Measurements from ENCODE around the gene PERM1.

The PERM1 gene

DNA sequence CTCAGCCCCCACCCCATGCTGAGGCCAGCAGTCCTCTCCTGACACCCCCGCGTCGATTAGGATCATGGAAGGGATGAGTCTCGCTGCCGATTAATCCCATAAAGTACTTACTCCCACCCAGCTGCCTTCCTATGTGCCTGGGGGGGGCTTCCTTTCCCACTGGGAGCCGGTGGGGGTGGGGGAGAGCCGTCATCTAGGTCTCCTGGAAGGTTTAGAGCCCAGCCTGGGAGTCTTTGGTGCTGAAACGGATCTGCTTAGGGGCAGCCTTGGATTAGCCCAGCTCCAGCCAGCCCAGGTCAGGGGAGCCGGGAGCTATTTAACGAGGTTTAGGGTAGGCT is 48.3 kb downstream of the PERM1 start:
- DNase-seq (ENCODE audit: low spot score): no peak

DNA sequence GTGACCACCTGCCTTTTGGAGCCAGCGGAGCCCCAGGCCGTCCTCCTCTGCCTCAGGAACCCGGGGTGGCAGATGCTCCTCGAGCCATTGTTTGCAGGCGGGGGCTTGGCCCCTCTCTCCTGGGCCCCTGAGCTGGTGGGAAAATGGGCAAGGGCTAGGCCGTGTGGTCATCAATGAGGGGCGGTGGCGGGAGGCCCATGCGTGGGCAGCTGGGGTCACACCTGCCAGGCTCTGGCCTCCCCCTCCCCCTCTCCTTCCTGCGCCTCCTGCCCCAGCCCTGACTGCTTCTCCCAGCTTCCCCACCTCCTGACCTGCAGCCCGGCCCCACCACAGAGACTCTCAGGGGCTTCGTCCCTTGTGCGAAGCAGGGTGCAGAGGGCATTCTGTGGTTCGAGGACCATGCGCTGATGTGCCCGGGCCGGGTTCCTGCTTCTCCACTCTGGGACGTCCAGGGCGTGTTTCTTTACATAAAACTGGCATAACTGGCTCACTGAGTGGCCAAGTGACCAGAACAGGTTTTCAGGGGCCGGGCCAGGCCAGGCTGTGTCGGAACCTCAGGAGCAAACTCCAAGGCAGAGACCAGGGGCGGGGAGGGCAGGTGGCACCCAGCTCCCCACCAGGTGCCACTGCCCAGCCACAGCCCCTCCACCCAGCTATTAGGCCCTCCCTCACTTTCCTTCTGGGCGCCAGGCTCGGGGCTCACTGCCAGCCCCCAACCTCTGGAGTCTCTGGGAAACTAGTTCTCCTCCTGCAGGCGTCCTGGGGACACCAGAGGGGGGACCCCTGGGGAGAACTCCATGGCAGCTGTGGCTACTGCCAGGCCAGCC is 48.9 kb downstream of the PERM1 start:
- peak overlapping the region; percentile 61 for H3K23ac ChIP-seq (ENCODE audit: low read depth, low read length, poor library complexity)
- no peak overlapping the region for H3K4me2 ChIP-seq (ENCODE audit: insufficient read depth, low read length, poor library complexity, severe bottlenecking)
- H2AFZ ChIP-seq (ENCODE audit: low read length): no peak overlapping the region
- H3K27me3 ChIP-seq (ENCODE audit: control insufficient read depth in 3 of 3, insufficient read depth in 3 of 3, low read depth in 1 of 3, low read length in 3 of 3): peaks cover 22 to 89% (median 86%) of the 10 kb centered on the region in 3 experiments
- no peak for DNase-seq (ENCODE audit: low spot score)
- peak overlapping the region; percentile 52 for H2AK5ac ChIP-seq (ENCODE audit: low read depth, low read length)
- no CpG with 5 or more reads among the region's 25 CpGs for WGBS, 2 donors (ENCODE audit: extremely low coverage in 2 of 2, insufficient read length in 2 of 2, insufficient replicate concordance in 1 of 2)
- H3K4me3 ChIP-seq (ENCODE audit: low read length in 2 of 2): no peak overlapping the region
- no peaks in the 10 kb centered on the region for H3K36me3 ChIP-seq (replicated peaks in 1 of 2; ENCODE audit: control insufficient read depth in 2 of 2, insufficient read depth in 2 of 2, low read length in 2 of 2)
- H4K8ac ChIP-seq (ENCODE audit: low read depth, low read length): no peak overlapping the region
- H2BK120ac ChIP-seq (ENCODE audit: low read depth, low read length): no peak overlapping the region
- H3K79me1 ChIP-seq (ENCODE audit: low read depth, low read length): no peaks in the 10 kb centered on the region
- no peak overlapping the region for H4K91ac ChIP-seq (ENCODE audit: low read depth, low read length, poor library complexity)
- peaks cover 0 to 6% of the 10 kb centered on the region in 2 donors for H3K9me3 ChIP-seq (replicated peaks in 1 of 2; ENCODE audit: control insufficient read depth in 2 of 2, insufficient read depth in 1 of 2, low read depth in 1 of 2, low read length in 2 of 2)
- no peak overlapping the region for H3K9ac ChIP-seq (ENCODE audit: low read depth, low read length, poor library complexity)
- H3K18ac ChIP-seq (ENCODE audit: low read length): peak overlapping the region; percentile 48
- peak overlapping the region; percentile 17 for H3K14ac ChIP-seq (ENCODE audit: low read length)
- H2BK12ac ChIP-seq (ENCODE audit: low read length): peak overlapping the region; percentile 41
- no peak overlapping the region for H2BK15ac ChIP-seq (ENCODE audit: low read length)
- H3K4me1 ChIP-seq (ENCODE audit: control insufficient read depth in 2 of 2, insufficient read depth in 1 of 2, low read depth in 1 of 2, low read length in 2 of 2): peaks cover 6 to 14% of the 10 kb centered on the region in 2 donors
- H3K4ac ChIP-seq (ENCODE audit: low read length): no peak overlapping the region
- no peak overlapping the region for H2BK5ac ChIP-seq (ENCODE audit: low read length)
- no peak overlapping the region for H3K27ac ChIP-seq (replicated peaks; ENCODE audit: low read length)

More for the DNA sequence above, 48.3 kb downstream of the PERM1 start:
- no peak overlapping the region for H3K4me2 ChIP-seq (ENCODE audit: insufficient read depth, low read length, poor library complexity, severe bottlenecking)
- H4K8ac ChIP-seq (ENCODE audit: low read depth, low read length): no peak overlapping the region
- H2AK5ac ChIP-seq (ENCODE audit: low read depth, low read length): no peak overlapping the region
- no CpG with 5 or more reads among the region's 10 CpGs for WGBS, 2 donors (ENCODE audit: extremely low coverage in 2 of 2, insufficient read length in 2 of 2, insufficient replicate concordance in 1 of 2)
- H3K36me3 ChIP-seq (replicated peaks in 1 of 2; ENCODE audit: control insufficient read depth in 2 of 2, insufficient read depth in 2 of 2, low read length in 2 of 2): no peaks in the 10 kb centered on the region
- H2BK12ac ChIP-seq (ENCODE audit: low read length): no peak overlapping the region
- no peak overlapping the region for H2BK120ac ChIP-seq (ENCODE audit: low read depth, low read length)
- H3K79me1 ChIP-seq (ENCODE audit: low read depth, low read length): no peaks in the 10 kb centered on the region
- H3K4ac ChIP-seq (ENCODE audit: low read length): no peak overlapping the region
- no peak overlapping the region for H2AFZ ChIP-seq (ENCODE audit: low read length)
- H3K18ac ChIP-seq (ENCODE audit: low read length): no peak overlapping the region
- H3K27ac ChIP-seq (replicated peaks; ENCODE audit: low read length): no peak overlapping the region
- peak overlapping the region; percentile 17 for H3K14ac ChIP-seq (ENCODE audit: low read length)
- H2BK15ac ChIP-seq (ENCODE audit: low read length): no peak overlapping the region
- H3K4me1 ChIP-seq (ENCODE audit: control insufficient read depth in 2 of 2, insufficient read depth in 1 of 2, low read depth in 1 of 2, low read length in 2 of 2): peaks cover 7 to 14% of the 10 kb centered on the region in 2 donors
- no peak overlapping the region for H3K23ac ChIP-seq (ENCODE audit: low read depth, low read length, poor library complexity)
- peaks cover 23 to 91% (median 87%) of the 10 kb centered on the region in 3 experiments for H3K27me3 ChIP-seq (ENCODE audit: control insufficient read depth in 3 of 3, insufficient read depth in 3 of 3, low read depth in 1 of 3, low read length in 3 of 3)
- H2BK5ac ChIP-seq (ENCODE audit: low read length): no peak overlapping the region
- peaks cover 0 to 6% of the 10 kb centered on the region in 2 donors for H3K9me3 ChIP-seq (replicated peaks in 1 of 2; ENCODE audit: control insufficient read depth in 2 of 2, insufficient read depth in 1 of 2, low read depth in 1 of 2, low read length in 2 of 2)
- H4K91ac ChIP-seq (ENCODE audit: low read depth, low read length, poor library complexity): no peak overlapping the region
- H3K4me3 ChIP-seq (ENCODE audit: low read length in 2 of 2): no peak overlapping the region
- H3K9ac ChIP-seq (ENCODE audit: low read depth, low read length, poor library complexity): no peak overlapping the region

DNA sequence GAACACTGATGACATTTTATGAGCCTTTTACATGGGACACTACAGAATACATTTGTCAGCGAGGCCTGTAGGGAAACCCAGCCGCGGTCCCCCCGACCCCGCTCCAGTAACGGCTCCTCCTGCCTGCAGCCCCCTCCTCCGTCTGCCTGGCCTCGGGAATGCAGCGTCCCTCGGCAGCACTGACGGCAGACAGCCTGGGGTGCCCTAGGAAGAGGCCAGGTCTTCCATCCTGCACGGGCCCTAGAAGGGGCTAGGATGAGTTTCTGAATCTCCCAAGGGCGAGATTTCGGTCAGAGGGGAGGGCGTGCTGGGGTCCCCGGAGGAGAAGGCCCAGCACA is 49.8 kb downstream of the PERM1 start:
- H3K4me1 ChIP-seq (ENCODE audit: control insufficient read depth in 2 of 2, insufficient read depth in 1 of 2, low read depth in 1 of 2, low read length in 2 of 2): peaks cover 6 to 14% of the 10 kb centered on the region in 2 donors
- no CpG with 5 or more reads among the region's 16 CpGs for WGBS, 2 donors (ENCODE audit: extremely low coverage in 2 of 2, insufficient read length in 2 of 2, insufficient replicate concordance in 1 of 2)

DNA sequence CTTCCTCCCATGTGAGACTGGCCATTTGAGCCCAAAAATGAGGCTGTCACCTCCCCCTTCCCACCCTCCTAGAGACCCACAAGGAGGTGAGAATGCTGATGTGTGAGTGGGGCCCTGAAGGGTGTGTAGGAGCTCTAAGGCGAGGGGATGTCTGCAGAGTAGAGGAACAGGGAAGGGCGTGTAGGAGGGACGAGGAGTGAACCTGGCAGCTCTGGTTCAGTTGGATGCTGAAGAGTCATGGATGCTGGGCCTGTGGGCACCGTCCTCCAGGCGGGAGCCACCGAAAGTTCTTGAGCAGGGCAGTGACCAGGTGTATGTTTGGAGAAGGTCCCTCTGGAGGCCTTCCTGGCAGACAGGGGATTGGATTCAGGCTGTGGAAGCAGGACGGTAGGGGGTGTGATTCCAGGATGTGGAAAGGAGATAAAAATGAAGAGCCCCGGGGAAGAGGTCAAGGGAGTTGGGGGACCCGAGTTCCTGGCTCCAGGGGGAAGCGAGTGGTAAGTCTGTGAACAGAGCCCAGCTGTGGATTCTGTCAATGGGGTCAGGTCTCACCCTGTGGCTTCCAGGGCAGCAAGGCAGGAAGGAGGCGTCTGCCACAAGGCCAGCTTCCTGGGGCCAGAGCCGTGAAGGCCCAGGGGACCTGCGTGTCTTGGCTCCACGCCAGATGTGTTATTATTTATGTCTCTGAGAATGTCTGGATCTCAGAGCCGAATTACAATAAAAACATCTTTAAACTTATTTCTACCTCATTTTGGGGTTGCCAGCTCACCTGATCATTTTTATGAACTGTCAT is 50.3 kb downstream of the PERM1 start:
- no peak overlapping the region for H3K14ac ChIP-seq (ENCODE audit: low read length)
- peak overlapping the region; percentile 24 for H2BK5ac ChIP-seq (ENCODE audit: low read length)
- no peak overlapping the region for H3K4me3 ChIP-seq (ENCODE audit: low read length in 2 of 2)
- H3K79me1 ChIP-seq (ENCODE audit: low read depth, low read length): no peaks in the 10 kb centered on the region
- H2AFZ ChIP-seq (ENCODE audit: low read length): no peak overlapping the region
- H3K18ac ChIP-seq (ENCODE audit: low read length): no peak overlapping the region
- H3K4me2 ChIP-seq (ENCODE audit: insufficient read depth, low read length, poor library complexity, severe bottlenecking): no peak overlapping the region
- no peak overlapping the region for H3K27ac ChIP-seq (replicated peaks; ENCODE audit: low read length)
- no peak overlapping the region for H2AK5ac ChIP-seq (ENCODE audit: low read depth, low read length)
- H3K4me1 ChIP-seq (ENCODE audit: control insufficient read depth in 2 of 2, insufficient read depth in 1 of 2, low read depth in 1 of 2, low read length in 2 of 2): peaks cover 6 to 14% of the 10 kb centered on the region in 2 donors
- no peak for DNase-seq (ENCODE audit: low spot score)
- peaks cover 0 to 6% of the 10 kb centered on the region in 2 donors for H3K9me3 ChIP-seq (replicated peaks in 1 of 2; ENCODE audit: control insufficient read depth in 2 of 2, insufficient read depth in 1 of 2, low read depth in 1 of 2, low read length in 2 of 2)
- WGBS, 2 donors (ENCODE audit: extremely low coverage in 2 of 2, insufficient read length in 2 of 2, insufficient replicate concordance in 1 of 2): no CpG with 5 or more reads among the region's 15 CpGs
- H4K8ac ChIP-seq (ENCODE audit: low read depth, low read length): no peak overlapping the region
- H3K23ac ChIP-seq (ENCODE audit: low read depth, low read length, poor library complexity): peak overlapping the region; percentile 5
- no peaks in the 10 kb centered on the region for H3K36me3 ChIP-seq (replicated peaks in 1 of 2; ENCODE audit: control insufficient read depth in 2 of 2, insufficient read depth in 2 of 2, low read length in 2 of 2)
- peak overlapping the region; percentile 30 for H2BK15ac ChIP-seq (ENCODE audit: low read length)
- H3K9ac ChIP-seq (ENCODE audit: low read depth, low read length, poor library complexity): no peak overlapping the region
- peaks cover 32 to 89% (median 89%) of the 10 kb centered on the region in 3 experiments for H3K27me3 ChIP-seq (ENCODE audit: control insufficient read depth in 3 of 3, insufficient read depth in 3 of 3, low read depth in 1 of 3, low read length in 3 of 3)
- H3K4ac ChIP-seq (ENCODE audit: low read length): no peak overlapping the region
- no peak overlapping the region for H2BK12ac ChIP-seq (ENCODE audit: low read length)
- no peak overlapping the region for H4K91ac ChIP-seq (ENCODE audit: low read depth, low read length, poor library complexity)
- no peak overlapping the region for H2BK120ac ChIP-seq (ENCODE audit: low read depth, low read length)

More for the DNA sequence above, 49.8 kb downstream of the PERM1 start:
- Histone ChIP-seq H4K91ac (ENCODE audit: low read depth, low read length, poor library complexity) (no peak overlapping the region), H2BK120ac (ENCODE audit: low read depth, low read length) (no peak overlapping the region), H3K79me1 (ENCODE audit: low read depth, low read length) (no peaks in the 10 kb centered on the region), H3K23ac (ENCODE audit: low read depth, low read length, poor library complexity) (no peak overlapping the region), H3K4ac (ENCODE audit: low read length) (no peak overlapping the region), H4K8ac (ENCODE audit: low read depth, low read length) (no peak overlapping the region), H2BK15ac (ENCODE audit: low read length) (no peak overlapping the region), H3K9ac (ENCODE audit: low read depth, low read length, poor library complexity) (peak overlapping the region; percentile 7), H3K18ac (ENCODE audit: low read length) (peak overlapping the region; percentile 13), H2BK12ac (ENCODE audit: low read length) (no peak overlapping the region), H3K4me3 (ENCODE audit: low read length in 2 of 2) (no peak overlapping the region), H3K14ac (ENCODE audit: low read length) (no peak overlapping the region), H3K27ac (replicated peaks; ENCODE audit: low read length) (no peak overlapping the region), H2BK5ac (ENCODE audit: low read length) (no peak overlapping the region), H3K36me3 (replicated peaks in 1 of 2; ENCODE audit: control insufficient read depth in 2 of 2, insufficient read depth in 2 of 2, low read length in 2 of 2) (no peaks in the 10 kb centered on the region), H3K27me3 (ENCODE audit: control insufficient read depth in 3 of 3, insufficient read depth in 3 of 3, low read depth in 1 of 3, low read length in 3 of 3) (peaks cover 26 to 89% (median 89%) of the 10 kb centered on the region in 3 experiments), H3K9me3 (replicated peaks in 1 of 2; ENCODE audit: control insufficient read depth in 2 of 2, insufficient read depth in 1 of 2, low read depth in 1 of 2, low read length in 2 of 2) (peaks cover 0 to 6% of the 10 kb centered on the region in 2 donors), H2AFZ (ENCODE audit: low read length) (no peak overlapping the region), H2AK5ac (ENCODE audit: low read depth, low read length) (peak overlapping the region; percentile 1), H3K4me2 (ENCODE audit: insufficient read depth, low read length, poor library complexity, severe bottlenecking) (no peak overlapping the region)
- DNase-seq (ENCODE audit: low spot score): no peak
